GM18517 (cell line): ENCODE data around the gene FAM171A1.
"Not testable (repeated sequence)": the region's sequence is repeated elsewhere in the genome, so short reads cannot be mapped to it uniquely, and the experiment has no call there.

Source experiments
- ATAC-seq: cut with Tn5 transposase; IDR thresholded peaks from one replicate; pipeline ENCODE4 v1.9.1; 2021; ENCODE audit warnings: mild to moderate bottlenecking, moderate library complexity; ENCODE audit not compliant: unreplicated experiment

FAM171A1 gene

GRCh38 chr10:15370856-15371701, at the start of gene FAM171A1:
FAM171A1 (minus strand) TSS chr10:15371289; CDS start chr10:15371052, 237 bp downstream.
- ATAC-seq, result no peak

GRCh38 chr10:15420858-15421257, 49.8 kb upstream of the FAM171A1 start:
- ATAC-seq, result no peak

- ATAC-seq, result no peak
These were observed 48.3 kb upstream of the FAM171A1 start for GRCh38 chr10:15419279-15419874.

- no peak for ATAC-seq
These were observed 44.9 kb upstream of the FAM171A1 start for GRCh38 chr10:15416034-15416433.

GRCh38 chr10:15411010-15411409, 39.9 kb upstream of the FAM171A1 start:
- ATAC-seq, result no peak

GRCh38 chr10:15409350-15409749, 38.3 kb upstream of the FAM171A1 start:
- not testable (repeated sequence) for ATAC-seq

GRCh38 chr10:15408557-15408956, 37.5 kb upstream of the FAM171A1 start:
- ATAC-seq, result no peak

- no peak for ATAC-seq
These were observed 34.2 kb upstream of the FAM171A1 start for GRCh38 chr10:15405319-15405718.

GRCh38 chr10:15401382-15401781, 30.3 kb upstream of the FAM171A1 start:
- no peak for ATAC-seq

GRCh38 chr10:15400461-15400860, 29.4 kb upstream of the FAM171A1 start:
- ATAC-seq, result not testable (repeated sequence)

- no peak for ATAC-seq
These were observed 28.1 kb upstream of the FAM171A1 start for GRCh38 chr10:15399060-15399661.

- ATAC-seq, result no peak
These were observed 24.8 kb upstream of the FAM171A1 start for GRCh38 chr10:15395935-15396334.

- ATAC-seq, result no peak
These were observed 22.2 kb upstream of the FAM171A1 start for GRCh38 chr10:15393139-15393825.

- no peak for ATAC-seq
These were observed 20.4 kb upstream of the FAM171A1 start for GRCh38 chr10:15391491-15391890.

- not testable (repeated sequence) for ATAC-seq
These were observed 17.1 kb upstream of the FAM171A1 start for GRCh38 chr10:15388172-15388571.

- no peak for ATAC-seq
These were observed 15.9 kb upstream of the FAM171A1 start for GRCh38 chr10:15387021-15387420.

- ATAC-seq, result no peak
These were observed 14.7 kb upstream of the FAM171A1 start for GRCh38 chr10:15385552-15386455.

GRCh38 chr10:15381420-15381819, 10.3 kb upstream of the FAM171A1 start:
- ATAC-seq, result no peak

GRCh38 chr10:15379078-15379477, 8.0 kb upstream of the FAM171A1 start:
- no peak for ATAC-seq

GRCh38 chr10:15378569-15378968, 7.5 kb upstream of the FAM171A1 start:
- ATAC-seq, result no peak
